ENCODE measurements around the gene NHSL2.
A peak's percentile ranks its signal among the peaks of the same experiment; 100 is the strongest.

Gene NHSL2

DNA sequence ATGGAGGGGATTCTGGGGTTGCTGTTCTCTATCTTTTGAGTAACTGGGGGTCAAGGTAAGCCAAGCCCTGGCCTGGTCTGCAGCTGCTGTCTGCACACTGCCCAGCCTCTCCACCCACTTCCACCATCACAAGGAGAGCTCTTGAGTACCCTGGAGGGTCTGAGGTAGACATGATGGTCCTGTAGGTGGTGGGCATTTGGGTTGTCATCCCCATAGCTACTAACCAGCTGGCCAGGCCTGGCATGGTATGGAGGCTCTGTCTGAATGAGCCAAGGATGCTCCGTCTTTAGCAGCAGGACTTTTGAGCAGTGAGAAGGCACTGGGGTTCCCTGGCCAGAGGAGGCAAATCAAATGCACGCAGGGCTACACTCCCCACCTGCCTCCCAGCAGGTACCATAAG is 82.7 kb downstream of the NHSL2 start:
- DNase-seq = no peak

- no peak for DNase-seq
Observed at GRCh38 chrX:71994601-71995000, 84.0 kb downstream of the NHSL2 start.

- no peak for DNase-seq
Observed at GRCh38 chrX:71995122-71995521, 84.5 kb downstream of the NHSL2 start.

GRCh38 chrX:71996136-71996535 is 85.5 kb downstream of the NHSL2 start:
- peak; percentile 5 for DNase-seq

DNA sequence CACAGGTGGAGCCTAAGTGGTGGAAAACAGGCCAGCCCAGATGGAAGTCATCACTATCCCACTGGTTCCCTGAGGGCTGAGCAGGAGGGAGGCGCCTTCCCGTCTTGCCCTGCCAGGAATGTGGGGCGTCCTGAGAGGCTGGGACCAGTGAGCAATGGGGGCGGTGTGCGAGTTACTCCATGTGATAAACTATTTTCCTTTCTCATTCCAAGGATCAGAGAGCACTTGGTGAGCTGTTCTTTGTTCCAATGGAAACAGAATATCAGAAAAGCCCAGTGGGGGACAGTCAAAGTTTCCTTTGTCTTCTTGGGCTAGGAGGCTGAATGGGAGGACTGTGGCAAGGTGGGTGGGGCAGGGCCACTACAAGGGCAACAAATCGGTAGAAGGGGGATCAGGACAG is 86.2 kb downstream of the NHSL2 start:
- DNase-seq = no peak

GRCh38 chrX:71997320-71997719 is 86.7 kb downstream of the NHSL2 start:
- no peak for DNase-seq

DNA sequence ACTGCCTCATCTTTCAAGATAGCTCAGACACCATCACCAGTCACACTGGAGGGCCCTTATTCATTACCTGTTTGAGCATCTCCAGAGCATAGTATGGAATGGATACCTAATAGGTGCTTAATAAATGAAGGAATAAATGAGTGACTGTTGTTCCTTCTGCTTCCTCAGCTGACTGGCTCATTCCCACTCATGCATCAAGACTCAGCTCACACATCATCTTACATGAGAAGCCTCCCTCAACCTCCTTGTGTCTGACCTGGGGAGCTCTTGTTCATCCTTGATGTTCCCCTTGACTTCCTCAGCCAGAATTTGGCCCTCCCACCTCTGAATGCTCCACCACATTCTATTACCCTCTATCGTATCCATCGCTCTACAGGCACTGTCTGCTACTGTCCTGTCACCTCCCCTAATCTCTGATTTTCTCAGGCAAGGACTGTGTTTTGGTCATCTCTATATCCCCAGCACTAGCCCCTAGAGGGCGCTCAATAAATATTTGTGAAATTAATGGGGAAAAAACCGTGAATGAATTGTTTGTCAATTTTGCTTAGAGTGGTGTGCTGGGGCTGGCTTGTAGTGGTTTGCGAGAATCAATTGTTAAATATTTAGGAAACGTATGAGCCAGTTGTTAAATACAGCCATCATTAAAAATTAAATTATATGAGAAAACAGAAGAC is 88.3 kb downstream of the NHSL2 start:
- peak; percentile 3 for DNase-seq

- DNase-seq = no peak
Observed at GRCh38 chrX:71999535-71999934, 88.9 kb downstream of the NHSL2 start.

- DNase-seq = no peak
Observed at GRCh38 chrX:72001471-72001870, 90.8 kb downstream of the NHSL2 start.

DNA sequence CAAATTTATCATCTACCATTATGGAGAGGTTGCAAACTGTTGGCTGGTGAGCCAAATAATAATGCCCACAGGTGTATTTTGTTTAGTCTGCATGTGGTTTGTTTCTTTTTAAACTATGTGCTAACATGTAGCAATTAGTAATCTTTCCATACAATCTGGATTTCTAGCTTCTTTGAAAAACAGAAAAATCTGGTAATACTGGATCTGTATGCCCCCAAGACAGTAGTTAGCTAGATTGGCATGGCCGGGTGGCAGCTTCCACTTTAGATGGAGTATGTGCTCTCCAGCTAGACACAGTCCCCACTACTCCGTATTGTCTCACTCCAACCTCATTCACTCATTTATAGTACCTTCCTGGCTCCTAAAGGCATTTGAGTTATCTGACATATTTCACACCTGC is 91.3 kb downstream of the NHSL2 start:
- DNase-seq = no peak

DNA sequence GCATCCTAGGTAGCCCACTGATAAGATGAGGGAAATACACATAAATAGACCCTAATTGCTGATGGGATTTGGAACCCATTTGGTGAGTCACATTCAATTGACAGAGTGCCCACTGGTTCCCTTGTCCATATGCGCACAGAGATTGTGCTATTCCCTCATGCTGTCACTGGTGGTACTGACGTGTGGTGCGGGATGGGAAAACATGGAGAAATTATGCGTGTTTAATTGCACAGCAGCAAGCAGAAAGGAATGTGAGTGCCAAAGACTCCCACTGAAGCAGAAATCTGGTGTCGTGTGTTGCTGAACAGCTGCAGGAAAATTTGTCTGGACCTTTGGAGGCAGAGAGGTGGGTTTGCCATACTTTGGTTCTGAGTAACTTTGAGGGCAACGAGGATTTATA is 92.2 kb downstream of the NHSL2 start:
- no peak for DNase-seq

GRCh38 chrX:72003811-72004750 is 93.4 kb downstream of the NHSL2 start:
- DNase-seq = no peak

DNA sequence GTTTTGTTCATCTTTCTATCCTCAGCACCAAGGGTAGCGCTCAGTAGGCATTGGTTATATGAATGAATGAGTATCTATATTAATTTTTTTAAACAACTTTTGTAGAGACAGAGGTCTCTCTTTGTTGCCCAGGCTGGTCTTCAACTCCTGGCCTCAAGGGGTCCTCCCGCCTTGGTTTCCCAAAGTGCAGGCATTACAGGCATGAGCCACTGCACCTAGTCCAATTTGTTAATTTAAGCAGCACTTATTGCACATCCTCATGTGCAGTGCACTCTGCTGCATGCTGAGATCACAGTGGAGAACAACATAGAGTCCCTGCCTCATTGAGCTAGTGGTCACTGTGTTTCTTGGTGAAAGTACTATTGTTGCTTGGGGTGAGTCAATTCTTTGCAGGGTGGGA is 94.4 kb downstream of the NHSL2 start:
- DNase-seq = no peak

- DNase-seq = no peak
Observed at GRCh38 chrX:72006461-72006860, 95.8 kb downstream of the NHSL2 start.

DNA sequence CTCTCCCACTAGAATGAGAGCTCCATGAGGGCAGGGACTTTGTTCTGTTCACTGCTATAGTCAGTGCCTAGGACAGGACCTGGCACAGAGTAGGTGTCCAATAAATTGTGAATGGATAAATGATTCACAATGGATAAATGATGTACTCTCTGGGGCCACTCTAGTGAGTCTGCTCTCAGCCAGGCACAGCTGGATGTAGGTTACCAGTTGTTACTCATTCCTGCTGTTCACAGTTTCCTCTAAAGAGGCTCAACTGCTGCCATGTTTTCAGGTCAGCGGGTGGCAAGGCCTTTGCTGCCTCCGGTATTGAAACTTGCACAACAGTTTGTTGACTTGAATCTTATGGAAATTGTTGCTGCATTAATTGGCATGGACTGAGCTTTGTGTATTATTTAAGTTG is 99.1 kb downstream of the NHSL2 start:
- no peak for DNase-seq

DNA sequence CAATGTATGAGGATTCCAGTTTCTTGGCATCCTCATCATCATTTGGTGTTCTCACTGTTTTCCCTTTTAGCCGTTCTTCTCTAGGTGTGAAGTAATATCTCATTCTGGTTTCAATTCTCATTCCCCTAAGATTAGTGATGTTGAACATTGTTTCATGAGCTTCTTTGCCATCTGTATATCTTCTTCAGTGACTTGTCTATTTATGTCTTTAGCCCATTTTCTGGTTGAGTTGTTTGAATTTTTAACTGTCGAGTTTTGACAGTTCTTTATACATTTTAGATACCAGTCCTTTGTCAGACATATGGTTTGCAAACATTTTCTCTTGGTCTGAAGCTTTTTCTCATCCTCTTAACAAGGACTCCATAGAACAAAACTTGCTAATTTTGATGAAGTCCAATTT is 101.1 kb downstream of the NHSL2 start:
- DNase-seq = no peak

GRCh38 chrX:72015383-72015782 is 104.7 kb downstream of the NHSL2 start:
- no peak for DNase-seq

DNA sequence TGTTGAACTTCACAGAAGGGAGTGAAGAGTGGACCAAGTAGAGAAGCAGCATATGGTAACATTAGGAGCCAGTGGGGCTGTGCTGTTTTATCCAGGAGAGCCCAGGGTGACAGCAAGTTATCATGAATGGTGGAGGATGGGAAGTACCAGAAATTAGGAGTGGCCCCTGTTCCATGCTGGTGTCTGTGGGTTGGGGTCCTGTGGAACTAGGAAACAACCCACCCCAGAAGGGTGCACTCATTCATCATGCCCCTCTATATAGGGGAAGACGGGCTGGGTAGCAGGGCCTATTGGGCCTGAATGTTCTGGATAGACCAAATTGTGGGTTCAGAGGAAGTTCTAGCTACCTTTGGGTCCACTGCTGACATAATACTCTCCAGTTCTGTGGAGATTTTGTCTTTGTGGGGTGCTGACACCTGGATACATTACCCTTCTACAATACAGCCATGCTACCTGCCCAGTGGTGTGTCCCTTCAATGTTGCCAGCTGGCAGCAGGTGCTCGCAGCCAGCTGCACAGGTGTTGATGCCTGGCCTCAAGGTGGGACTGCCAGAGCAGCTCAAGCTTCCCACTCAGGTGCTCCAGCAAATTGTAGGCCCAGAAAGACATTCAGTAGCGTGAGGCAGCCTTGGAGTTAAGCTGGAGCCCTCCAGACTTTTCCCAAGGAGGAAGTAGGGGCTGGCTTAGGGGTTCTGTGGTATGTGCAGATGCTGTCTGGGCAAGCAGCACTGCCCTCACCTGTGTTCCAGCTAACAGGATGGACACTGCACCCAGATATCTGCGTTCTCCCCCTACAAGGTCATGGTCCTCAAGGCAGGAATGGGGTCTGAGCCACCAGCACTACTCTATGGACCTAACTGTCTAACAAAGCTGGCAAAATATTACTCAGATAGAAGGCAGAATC is 106.5 kb downstream of the NHSL2 start:
- no peak for DNase-seq

DNA sequence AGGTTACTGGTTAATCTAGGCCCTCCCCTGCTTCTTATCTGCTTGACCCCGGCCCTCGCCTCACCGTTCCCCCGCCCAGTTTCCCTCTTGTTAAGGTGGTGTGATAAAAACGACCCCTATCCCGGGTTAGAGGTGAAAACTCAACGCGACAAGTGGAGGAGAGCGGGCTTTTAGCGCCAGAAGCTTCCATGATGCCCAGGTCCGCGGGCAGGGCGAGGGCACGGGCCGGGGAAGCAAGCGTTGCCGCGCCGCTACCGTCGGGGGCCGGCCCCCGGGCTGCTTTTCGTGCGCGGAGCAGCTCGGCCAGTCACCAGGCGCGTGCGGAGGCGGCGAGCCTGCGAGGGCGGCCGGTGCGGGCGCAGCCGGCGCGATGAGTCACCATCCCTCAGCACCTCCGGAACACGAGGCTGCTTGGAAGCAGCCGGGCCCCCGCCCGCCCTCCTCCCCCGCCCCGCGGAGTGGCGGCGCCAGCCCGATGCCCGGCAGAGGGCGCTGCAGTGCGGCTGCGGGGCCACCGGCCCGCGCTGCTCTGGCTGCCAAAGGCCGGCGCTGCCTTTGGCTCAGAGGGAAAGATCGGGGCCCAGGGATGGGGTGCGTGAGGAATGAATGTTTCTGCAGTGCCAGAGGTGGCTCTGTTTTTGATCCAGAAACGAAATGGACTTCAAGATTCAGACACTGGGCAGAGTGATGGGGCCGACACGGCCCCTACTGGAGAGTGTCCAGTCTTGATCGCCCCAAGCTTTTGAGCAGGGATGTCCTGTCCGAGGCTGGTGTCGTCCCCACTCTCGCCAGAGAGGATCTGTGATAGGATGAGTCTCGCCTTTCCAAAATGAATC is 107.8 kb downstream of the NHSL2 start:
- DNase-seq = peak; percentile 74

GRCh38 chrX:72019487-72019886 is 108.8 kb downstream of the NHSL2 start:
- DNase-seq = no peak

- DNase-seq = no peak
Observed at GRCh38 chrX:72020204-72020603, 109.6 kb downstream of the NHSL2 start.

- no peak for DNase-seq
Observed at GRCh38 chrX:72020788-72021187, 110.1 kb downstream of the NHSL2 start.
